WTC11 (cell line): ENCODE data around the gene TUBA1B.

Experiments used
- CTCF ChIP-seq: fragments of 200-600 bp; IDR thresholded peaks from 2 replicates; pipeline ENCODE4 v1.8.0; 2022; ENCODE audit warnings: antibody characterized with exemption
- FOXJ3 ChIP-seq: sonication (generic); formaldehyde crosslinking; IDR thresholded peaks from 2 replicates; pipeline ENCODE4 v1.9.0; 2021; ENCODE audit warnings: missing genetic modification reagents, mild to moderate bottlenecking, borderline replicate concordance
- NFYB ChIP-seq: sonication (generic); formaldehyde crosslinking; conservative IDR thresholded peaks from 2 replicates; pipeline ENCODE4 v1.8.0; 2022; ENCODE audit warnings: low read depth, missing genetic modification reagents
- SMAD3 ChIP-seq: sonication (generic); formaldehyde crosslinking; IDR thresholded peaks from 2 replicates; pipeline ENCODE4 v1.8.0; 2022; ENCODE audit warnings: missing genetic modification reagents, mild to moderate bottlenecking, borderline replicate concordance
- TEAD1 ChIP-seq: sonication (generic); formaldehyde crosslinking; IDR thresholded peaks from 2 replicates; pipeline ENCODE4 v1.8.0; 2022; ENCODE audit warnings: mild to moderate bottlenecking, missing genetic modification reagents
- ZNF138 ChIP-seq: sonication (generic); formaldehyde crosslinking; conservative IDR thresholded peaks from 2 replicates; pipeline ENCODE4 v1.8.1; 2022; ENCODE audit warnings: mild to moderate bottlenecking, moderate library complexity, missing genetic modification reagents
- ZNF317 ChIP-seq: sonication (generic); formaldehyde crosslinking; IDR thresholded peaks from 2 replicates; pipeline ENCODE4 v1.8.1; 2023; ENCODE audit warnings: low read depth, mild to moderate bottlenecking, moderate library complexity, missing genetic modification reagents, borderline replicate concordance
- ZNF512 ChIP-seq: sonication (generic); formaldehyde crosslinking; IDR thresholded peaks from 2 replicates; pipeline ENCODE4 v1.8.1; 2022; ENCODE audit warnings: missing genetic modification reagents, borderline replicate concordance
- TF ChIP-seq, protein P1 (sequence below): sonication (generic); formaldehyde crosslinking; IDR thresholded peaks from 2 replicates; pipeline ENCODE4 v1.8.0; 2022; ENCODE audit warnings: mild to moderate bottlenecking, missing genetic modification reagents
- TF ChIP-seq, protein P2 (sequence below): sonication (generic); formaldehyde crosslinking; IDR thresholded peaks from 2 replicates; pipeline ENCODE4 v1.8.0; 2022; ENCODE audit warnings: mild to moderate bottlenecking, missing genetic modification reagents

GRCh38 chr12:49093792-49094159 is 37.4 kb downstream of the TUBA1B start:
- TF ChIP-seq, protein P1, sequence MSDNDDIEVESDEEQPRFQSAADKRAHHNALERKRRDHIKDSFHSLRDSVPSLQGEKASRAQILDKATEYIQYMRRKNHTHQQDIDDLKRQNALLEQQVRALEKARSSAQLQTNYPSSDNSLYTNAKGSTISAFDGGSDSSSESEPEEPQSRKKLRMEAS: no peak
- no peak for TF ChIP-seq ZNF512
- no peak for TF ChIP-seq FOXJ3 (CRISPR knock-in tag)
- no peak for TF ChIP-seq NFYB
- TF ChIP-seq CTCF: no peak
- TF ChIP-seq ZNF138 (CRISPR knock-in tag): no peak
- no peak for TF ChIP-seq TEAD1
- TF ChIP-seq, protein P2, sequence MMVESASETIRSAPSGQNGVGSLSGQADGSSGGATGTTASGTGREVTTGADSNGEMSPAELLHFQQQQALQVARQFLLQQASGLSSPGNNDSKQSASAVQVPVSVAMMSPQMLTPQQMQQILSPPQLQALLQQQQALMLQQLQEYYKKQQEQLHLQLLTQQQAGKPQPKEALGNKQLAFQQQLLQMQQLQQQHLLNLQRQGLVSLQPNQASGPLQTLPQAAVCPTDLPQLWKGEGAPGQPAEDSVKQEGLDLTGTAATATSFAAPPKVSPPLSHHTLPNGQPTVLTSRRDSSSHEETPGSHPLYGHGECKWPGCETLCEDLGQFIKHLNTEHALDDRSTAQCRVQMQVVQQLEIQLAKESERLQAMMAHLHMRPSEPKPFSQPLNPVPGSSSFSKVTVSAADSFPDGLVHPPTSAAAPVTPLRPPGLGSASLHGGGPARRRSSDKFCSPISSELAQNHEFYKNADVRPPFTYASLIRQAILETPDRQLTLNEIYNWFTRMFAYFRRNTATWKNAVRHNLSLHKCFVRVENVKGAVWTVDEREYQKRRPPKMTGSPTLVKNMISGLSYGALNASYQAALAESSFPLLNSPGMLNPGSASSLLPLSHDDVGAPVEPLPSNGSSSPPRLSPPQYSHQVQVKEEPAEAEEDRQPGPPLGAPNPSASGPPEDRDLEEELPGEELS (CRISPR knock-in tag): no peak
- TF ChIP-seq SMAD3 (CRISPR knock-in tag): no peak
- no peak for TF ChIP-seq ZNF317 (CRISPR knock-in tag)
